Endothelial cell of umbilical vein (primary cell): Measurements from ENCODE around the gene SYNJ1.

Experiments
- CTCF ChIP-seq, 2 donors: IDR thresholded peaks; 1 replicate in 1 of 2; 2 replicates in 1 of 2; pipeline ENCODE4 v1.5.1; 2011; ENCODE audit warnings: low read length in 2 of 2, mild to moderate bottlenecking in 2 of 2, moderate library complexity in 2 of 2, control low read depth in 1 of 2, inconsistent platforms in 1 of 2, low read depth in 1 of 2; ENCODE audit not compliant: insufficient read depth in 1 of 2; ENCODE audit errors: extremely low read depth in 1 of 2
- EZH2 ChIP-seq: IDR thresholded peaks from 2 replicates; pipeline ENCODE4 v1.6.1; 2012; ENCODE audit warnings: borderline replicate concordance, low read depth, mild to moderate bottlenecking, moderate library complexity, low read length, inconsistent platforms; ENCODE audit not compliant: severe bottlenecking
- POLR2A ChIP-seq: IDR thresholded peaks from 2 replicates; pipeline ENCODE4 v1.6.1; 2012; ENCODE audit warnings: low read depth, mild to moderate bottlenecking, control low read depth, low read length
- POLR2AphosphoS5 ChIP-seq: IDR thresholded peaks from 2 replicates; pipeline ENCODE4 v1.6.1; 2012; ENCODE audit warnings: low read depth, mild to moderate bottlenecking, control low read depth, low read length, moderate library complexity; ENCODE audit not compliant: insufficient read depth

GRCh38 chr21:32595431-32595830 is 132.4 kb downstream of the SYNJ1 start:
- TF ChIP-seq EZH2, result no peak
- TF ChIP-seq CTCF (IDR thresholded peaks at IDR 0.05; ENCODE audit: extremely low read depth in 1 of 2, insufficient read depth in 1 of 2, low read depth in 1 of 2, low read length in 2 of 2), result no peak
- TF ChIP-seq POLR2A, result no peak
- TF ChIP-seq POLR2AphosphoS5, result no peak
